GM18511 (cell line): ENCODE data around the gene TRPC3.

Experiments used
- ATAC-seq: cut with Tn5 transposase; IDR thresholded peaks from one replicate; pipeline ENCODE4 v1.9.1; 2021; ENCODE audit warnings: mild to moderate bottlenecking, moderate library complexity; ENCODE audit not compliant: unreplicated experiment

Gene TRPC3

GRCh38 chr4:121877041-121877773 lies 74.7 kb downstream of the TRPC3 start:
- ATAC-seq = no peak

- ATAC-seq = no peak
Measured at GRCh38 chr4:121876070-121876469, 75.8 kb downstream of the TRPC3 start.

GRCh38 chr4:121875652-121876051 lies 76.2 kb downstream of the TRPC3 start:
- ATAC-seq = no peak

GRCh38 chr4:121873604-121874003 lies 78.3 kb downstream of the TRPC3 start:
- ATAC-seq = no peak

GRCh38 chr4:121869841-121870822 lies 81.7 kb downstream of the TRPC3 start, which contains the start of gene BBS7:
BBS7 (minus strand) TSS chr4:121870474; CDS start chr4:121870313, 161 bp downstream.
- ATAC-seq = peak; percentile 99

- ATAC-seq = no peak
Measured at GRCh38 chr4:121863799-121864198, 88.1 kb downstream of the TRPC3 start.

GRCh38 chr4:121861426-121861825 lies 90.4 kb downstream of the TRPC3 start:
- ATAC-seq = no peak

GRCh38 chr4:121860121-121860520 lies 91.7 kb downstream of the TRPC3 start:
- ATAC-seq = no peak

- no peak for ATAC-seq
Measured at GRCh38 chr4:121851354-121851753, 100.5 kb downstream of the TRPC3 start.

- no peak for ATAC-seq
Measured at GRCh38 chr4:121846662-121847061, 105.2 kb downstream of the TRPC3 start.

GRCh38 chr4:121842862-121843261 lies 109.0 kb downstream of the TRPC3 start:
- ATAC-seq = no peak

GRCh38 chr4:121838136-121838535 lies 113.7 kb downstream of the TRPC3 start:
- no peak for ATAC-seq

- ATAC-seq = no peak
Measured at GRCh38 chr4:121829511-121829910, 122.3 kb downstream of the TRPC3 start.
